AML-193 (cell line): ENCODE measurements around the gene ACOXL.

Source experiments
- DNase-seq, 2 experiments: peaks; one replicate each; lab custom pipeline; 2025; lab: John Stamatoyannopoulos, UW

The ACOXL gene

DNA sequence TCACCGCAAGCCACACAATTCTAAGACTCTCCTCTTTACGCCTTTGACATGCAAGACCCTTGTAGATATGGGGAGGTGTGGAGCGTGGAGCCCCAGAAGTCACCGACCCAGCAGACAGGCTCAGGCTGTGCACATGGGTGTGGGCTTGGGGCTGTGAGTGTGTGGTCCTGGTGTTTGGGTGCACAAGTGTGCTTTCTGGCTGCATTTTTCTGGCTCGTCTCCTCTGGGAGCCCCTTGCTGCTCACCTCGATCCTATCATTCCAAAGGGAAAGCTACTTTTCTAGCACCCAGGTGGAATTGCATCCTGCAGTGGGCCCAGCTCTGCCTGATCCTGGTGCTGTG is 143.0 kb downstream of the ACOXL start:
- no peak for DNase-seq

DNA sequence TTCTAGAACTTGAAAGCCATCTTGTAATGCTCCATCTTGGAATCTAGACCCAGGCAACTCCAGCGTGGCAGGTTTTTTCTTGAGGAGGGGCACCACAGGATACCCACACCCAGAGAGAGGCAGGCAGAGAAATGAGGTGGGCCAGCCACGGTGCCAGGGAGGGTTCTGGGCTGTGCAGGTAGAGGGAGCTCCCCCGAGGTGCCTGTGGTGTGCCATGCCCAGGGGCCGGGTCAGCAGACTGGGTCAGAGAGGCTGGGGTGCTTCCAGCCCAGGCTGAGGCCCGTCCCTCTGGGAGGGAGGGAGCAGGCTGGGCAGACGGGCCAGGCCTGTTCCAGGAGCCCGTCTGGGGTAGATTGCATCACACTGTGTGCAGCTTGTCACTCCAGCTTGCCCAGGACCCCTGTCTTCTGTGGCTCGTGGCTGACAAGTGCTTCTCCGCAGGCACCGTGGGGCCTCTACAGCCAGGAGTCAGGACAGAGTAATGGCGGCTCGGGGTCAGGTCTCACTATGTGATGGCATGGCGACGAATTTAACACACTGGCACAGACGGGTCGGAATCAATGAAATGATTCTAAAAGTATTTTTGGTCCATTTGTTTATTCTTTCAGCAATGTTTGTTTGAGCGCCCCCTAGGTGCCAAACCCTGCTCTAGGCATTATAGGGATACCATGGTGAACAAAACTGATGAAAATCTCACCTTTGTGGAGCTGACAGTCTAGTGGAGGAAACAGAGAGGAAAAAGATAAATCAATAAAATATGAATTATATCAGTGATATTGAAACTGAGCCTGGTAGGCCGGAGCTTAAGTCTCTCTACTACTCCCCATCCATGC is 144.0 kb downstream of the ACOXL start:
- no peak for DNase-seq

DNA sequence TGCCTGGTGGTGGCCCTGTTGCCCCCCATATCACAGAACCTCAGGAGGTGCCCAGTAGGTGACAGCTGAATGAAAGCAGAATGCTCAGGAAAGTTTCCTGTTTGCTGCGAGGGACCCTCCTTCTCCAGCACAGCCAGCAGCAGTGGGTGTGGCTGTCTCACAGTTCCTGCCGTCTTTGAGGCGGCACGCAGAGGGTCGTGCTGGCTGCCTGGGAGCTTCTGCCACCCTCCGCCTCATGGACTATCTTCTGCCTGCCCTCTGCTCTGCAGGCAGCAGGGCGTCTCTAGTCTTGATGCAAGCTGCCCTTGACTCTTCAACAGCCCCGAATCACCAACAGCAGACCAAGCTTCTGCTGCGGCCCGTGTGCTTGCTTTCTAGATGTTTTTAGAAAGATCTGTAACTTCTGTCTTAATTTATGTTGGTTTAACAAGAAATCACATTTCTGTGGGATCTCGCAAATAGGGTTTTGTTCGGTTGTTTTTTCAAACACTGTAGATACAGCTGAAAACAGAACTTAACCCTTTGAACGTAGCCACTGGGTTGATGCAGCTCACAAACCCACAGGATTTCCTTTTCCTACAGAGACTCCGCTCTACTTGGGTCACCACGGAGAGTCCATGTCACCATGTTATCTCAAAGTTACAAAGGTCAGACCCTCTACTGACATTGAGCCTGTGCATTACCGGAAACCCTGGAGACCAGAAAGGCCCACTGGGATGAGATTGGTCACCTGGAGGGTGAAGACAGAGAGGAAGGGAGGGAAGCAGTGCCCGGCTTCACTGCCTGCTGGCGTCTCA is 144.9 kb downstream of the ACOXL start:
- DNase-seq: no peak

DNA sequence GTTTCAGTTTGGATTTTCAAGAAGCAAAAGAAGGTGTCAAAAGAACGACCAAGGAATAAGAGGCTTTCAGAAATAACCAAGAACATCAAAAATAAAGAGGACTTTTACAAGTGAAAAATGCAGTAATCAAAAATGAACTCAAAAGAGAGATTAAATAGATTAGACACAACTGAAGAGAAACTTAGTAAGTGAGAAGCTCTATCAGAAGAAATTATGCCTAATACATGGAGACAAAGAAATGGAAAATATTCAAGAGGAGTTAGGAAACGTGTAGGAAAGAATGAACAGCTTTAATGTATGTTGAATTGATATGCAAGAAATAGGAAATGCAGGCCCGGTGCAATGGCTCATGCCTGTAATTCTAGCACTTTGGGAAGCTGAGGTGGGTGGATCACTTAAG is 145.8 kb downstream of the ACOXL start:
- no peak for DNase-seq

DNA sequence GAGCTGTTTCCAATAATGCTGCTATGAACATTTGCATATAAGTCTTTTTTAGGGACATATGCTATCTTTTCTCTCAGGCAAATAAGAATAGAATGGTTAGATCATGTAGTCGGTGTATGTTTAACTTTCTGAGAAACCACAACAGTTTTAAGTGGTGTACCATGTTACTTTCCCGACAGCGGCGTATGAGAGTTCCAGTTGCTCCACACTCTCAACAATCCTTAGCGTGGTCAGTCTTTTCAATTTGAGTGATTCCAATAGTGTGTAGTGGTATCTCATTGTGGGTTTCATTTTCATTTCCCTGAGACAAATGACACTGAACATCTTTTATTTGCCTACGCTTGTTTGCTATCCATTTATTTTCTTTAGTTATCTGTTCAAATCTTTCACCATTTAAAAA is 149.5 kb downstream of the ACOXL start:
- DNase-seq: no peak

- DNase-seq: no peak
Observed at GRCh38 chr2:110883406-110883805, 151.0 kb downstream of the ACOXL start.

DNA sequence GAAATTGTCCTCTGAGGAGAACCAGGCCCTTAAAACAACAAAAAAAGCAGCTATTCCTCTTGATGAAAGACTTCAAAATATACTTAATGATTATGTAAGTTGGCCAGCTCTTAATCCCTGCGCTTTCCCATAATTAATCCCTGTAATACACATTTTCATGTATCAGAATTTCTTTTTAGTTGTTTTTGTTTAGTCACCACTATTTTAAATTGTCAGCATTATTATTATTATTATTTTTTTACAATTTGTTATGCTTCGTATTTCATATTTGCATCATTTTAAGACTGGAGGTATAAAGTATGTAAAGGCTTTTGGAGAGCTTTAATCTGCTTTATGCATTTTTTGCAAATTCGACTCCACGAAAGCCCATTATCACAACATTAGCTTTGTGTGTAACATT is 152.9 kb downstream of the ACOXL start:
- no peak for DNase-seq

DNA sequence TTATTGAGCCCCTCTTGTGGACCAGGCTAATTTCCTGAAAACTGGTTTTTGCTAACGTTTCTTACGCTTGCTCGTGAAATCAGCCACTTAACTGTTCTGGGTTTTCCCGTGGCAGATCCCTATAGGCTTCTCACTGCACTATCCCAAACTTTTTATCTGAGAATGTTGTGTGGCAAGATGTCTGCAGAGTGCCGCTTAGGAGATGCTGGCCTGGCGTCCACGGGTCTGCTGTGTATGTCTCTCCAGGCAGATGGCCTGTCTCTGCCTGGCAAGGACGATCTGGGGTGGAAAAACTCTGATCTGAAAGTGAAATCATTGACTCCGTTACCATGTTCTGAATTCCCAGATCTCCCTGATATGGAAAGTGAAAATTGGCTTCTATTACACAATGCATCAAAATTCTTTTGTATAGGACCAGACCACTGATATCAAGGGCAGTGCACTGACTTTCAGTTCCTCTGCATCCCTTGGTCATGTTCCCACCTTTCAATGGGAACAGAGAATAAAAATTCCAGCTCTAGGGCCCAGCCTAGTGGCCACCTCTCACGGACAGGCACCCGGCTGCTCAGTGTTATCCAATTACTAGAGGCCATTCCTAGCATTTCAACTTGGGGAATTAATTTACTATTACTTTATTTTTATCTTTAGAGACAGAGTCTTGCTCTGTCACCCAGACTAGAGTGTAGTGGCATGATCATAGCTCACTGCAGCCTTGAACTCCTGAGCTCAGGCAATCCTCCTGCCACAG is 154.6 kb downstream of the ACOXL start:
- no peak for DNase-seq

- DNase-seq: no peak
Observed at GRCh38 chr2:110888411-110888810, 156.0 kb downstream of the ACOXL start.

DNA sequence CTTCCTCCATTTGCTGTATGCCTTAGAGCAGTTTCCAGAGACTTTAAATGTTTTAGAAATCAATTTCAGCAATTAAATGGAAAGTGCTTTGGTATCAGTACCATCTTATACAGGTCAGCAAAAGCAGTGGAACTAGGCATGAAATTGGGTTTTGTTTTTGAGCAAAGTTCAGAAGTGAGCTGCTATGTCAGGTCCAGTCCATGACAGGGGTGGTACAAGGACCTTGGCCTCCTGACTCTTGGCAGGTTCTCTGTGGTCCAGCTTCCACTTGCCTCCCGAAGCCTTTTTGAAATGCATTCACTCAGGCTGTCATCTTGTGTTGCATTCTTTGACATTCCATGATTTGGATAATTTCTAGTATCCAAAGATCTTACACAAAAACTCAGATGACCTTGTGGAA is 159.3 kb downstream of the ACOXL start:
- DNase-seq: no peak

- DNase-seq: no peak
Observed at GRCh38 chr2:110896226-110896625, 163.9 kb downstream of the ACOXL start.

DNA sequence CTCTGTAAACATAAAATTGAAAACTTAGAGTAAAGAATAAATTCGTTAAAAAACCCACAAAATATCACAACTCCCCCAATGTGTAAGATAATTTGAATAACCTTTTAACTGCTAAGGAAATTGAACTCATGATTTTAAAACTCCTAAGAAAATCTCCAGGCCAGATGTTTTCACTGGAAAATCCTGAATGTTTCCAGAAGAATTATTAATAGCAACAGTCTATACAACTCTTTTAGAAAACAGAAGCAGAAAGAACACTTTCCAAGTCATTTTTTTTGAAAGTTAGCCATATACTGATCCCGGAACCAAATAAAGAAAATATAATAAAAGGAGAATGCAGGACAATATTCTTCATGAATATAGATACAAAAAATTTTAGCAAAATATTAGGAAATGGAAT is 165.6 kb downstream of the ACOXL start:
- DNase-seq: no peak

GRCh38 chr2:110900191-110900590 is 167.8 kb downstream of the ACOXL start:
- DNase-seq: no peak

DNA sequence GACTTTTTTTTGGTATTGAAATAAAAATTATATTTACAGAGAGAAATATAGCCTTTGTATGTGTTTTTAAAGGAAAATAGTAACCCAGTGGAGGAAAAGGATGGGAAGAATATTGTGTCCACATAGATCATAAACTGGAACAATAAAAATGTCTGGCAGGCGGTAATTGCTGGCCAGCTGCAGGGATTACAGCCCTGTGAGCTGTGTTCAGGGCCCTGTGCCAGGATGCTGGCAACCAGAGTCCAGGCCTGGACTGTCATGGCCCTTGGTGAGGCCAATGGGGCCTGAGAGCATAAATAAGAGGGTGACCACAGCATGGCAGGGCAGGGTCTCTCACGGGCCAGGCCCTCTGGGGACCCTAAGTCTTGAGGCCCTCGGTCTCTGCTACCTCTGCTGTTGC is 171.2 kb downstream of the ACOXL start:
- DNase-seq: no peak

DNA sequence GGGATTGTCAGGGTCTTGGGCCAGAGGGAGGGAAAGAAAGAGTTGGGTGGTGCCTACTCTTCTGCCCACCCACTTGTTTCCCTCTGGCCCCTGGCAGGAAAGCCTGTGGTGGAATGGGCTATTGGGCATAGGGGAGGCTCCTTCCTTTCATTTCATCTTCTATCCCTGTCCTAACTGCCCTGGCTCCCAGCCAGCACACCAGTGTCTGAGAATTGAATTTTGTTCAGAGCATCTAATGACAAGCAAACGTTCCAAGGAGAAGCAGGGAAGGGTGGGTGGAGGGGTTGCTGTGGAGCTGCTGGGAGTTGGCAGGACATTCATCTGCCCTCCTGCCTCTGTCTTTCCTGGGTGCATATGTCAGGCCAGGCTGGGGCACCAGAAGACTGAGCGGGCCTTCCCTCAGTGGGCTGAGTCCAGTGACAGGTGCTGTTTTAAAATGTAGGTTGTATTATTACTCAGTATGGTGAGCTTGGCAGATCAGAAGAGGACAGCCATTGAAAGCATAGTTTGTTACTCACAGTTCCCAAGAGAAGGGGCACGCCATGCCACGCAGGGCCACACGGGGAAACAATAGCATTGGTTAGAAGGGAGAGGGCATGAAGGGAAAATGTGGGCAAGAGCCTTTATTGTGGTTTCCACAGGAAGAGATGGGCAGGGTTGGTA is 171.9 kb downstream of the ACOXL start:
- DNase-seq: no peak

DNA sequence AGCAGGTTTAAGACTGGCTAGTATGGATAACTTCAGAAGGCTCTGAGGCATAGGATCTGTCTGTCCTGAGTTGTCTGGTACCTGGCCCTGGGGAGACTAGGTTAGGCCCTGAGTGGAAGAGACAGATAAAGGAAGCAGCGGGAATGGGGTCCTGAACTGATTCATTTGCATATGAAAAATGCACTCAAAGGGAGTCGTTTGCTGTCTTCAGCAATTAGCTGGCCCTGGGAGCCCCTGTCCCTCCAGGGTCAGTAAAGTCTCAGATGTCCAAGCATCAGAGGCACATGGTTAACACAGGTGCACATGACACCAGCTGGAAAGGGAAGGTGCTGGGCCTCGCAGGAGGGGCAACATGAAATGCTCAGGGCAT is 172.4 kb downstream of the ACOXL start:
- DNase-seq: no peak

DNA sequence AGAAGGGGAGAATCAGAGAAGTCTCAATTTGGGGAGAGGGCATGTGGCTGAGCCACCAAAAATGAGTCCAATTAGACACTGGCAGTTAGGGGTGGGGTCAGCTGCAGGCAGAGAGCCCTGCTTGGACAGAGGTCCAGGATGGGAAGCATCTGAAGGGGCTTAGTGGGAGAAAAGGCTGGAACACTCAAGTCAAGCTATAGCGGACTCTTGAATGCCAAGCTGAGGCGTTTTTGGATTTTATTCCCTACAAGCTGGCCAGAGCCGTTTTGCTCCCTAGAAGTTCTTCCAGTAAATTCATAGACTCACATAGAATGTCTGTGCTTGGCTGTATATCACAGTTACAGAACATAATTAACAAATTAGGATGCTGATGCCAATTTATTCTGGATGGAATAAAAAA is 172.8 kb downstream of the ACOXL start:
- no peak for DNase-seq

- no peak for DNase-seq
Observed at GRCh38 chr2:110906613-110907298, 174.4 kb downstream of the ACOXL start.

GRCh38 chr2:110909501-110909900 is 177.1 kb downstream of the ACOXL start:
- no peak for DNase-seq

DNA sequence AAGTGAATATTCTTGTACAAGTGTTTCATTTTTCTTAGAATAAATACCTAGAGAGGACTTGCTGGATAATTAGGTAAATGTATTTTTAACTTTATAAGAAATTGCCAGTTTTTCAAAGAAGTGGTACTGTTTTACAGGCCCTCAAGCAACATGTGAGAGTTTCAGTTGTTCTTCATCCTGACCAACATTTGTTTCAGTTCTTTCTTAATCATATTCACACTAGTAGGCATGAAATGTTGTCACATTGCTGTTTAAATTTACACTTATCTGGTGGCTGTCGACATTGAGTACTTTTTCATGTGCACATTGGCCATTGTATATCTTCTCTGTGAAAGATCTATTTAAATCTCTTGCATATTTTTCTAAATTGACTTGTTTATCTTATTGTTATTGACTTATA is 178.1 kb downstream of the ACOXL start:
- no peak for DNase-seq

GRCh38 chr2:110919738-110920137 is 187.4 kb downstream of the ACOXL start:
- DNase-seq: no peak

GRCh38 chr2:110925479-110925878 is 193.1 kb downstream of the ACOXL start:
- no peak for DNase-seq
